Measurements from ENCODE around the gene TP63.

TP63 gene

GRCh38 chr3:189941125-189941524 lies 309.9 kb downstream of the TP63 start:
- DNase-seq: no peak

- no peak for DNase-seq
Measured at GRCh38 chr3:189941679-189942078, 310.5 kb downstream of the TP63 start.

GRCh38 chr3:189942948-189943347 lies 311.8 kb downstream of the TP63 start:
- DNase-seq: no peak

- DNase-seq: no peak
Measured at GRCh38 chr3:189944285-189945145, 313.3 kb downstream of the TP63 start.

GRCh38 chr3:189945935-189946709 lies 314.9 kb downstream of the TP63 start:
- DNase-seq: no peak
